Measurements from ENCODE around the gene PRSS27.

Gene PRSS27

DNA sequence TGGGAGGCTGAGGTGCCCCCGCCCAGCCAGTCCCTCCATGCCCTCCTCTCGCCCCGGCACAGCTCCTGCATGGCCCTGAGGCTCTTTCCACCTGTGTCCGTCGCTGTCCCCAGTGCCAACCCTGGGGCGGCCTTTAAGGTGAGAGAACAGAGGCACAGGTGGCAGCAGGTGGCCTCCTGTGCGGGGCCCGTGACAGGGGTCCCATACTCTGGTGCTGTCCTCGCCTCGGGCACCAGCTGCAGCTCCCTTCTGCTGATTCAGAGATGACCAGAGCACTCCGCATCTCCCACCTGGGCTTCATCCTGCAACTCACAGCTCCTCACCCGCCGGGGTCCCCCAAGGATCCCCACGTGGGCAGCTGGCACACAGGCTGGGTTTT is 8.0 kb downstream of the PRSS27 start:
- no peak overlapping the region for H3K4me3 ChIP-seq (ENCODE audit: low read length)
- no peak for TF ChIP-seq ZNF274 (IDR thresholded peaks at IDR 0.05; ENCODE audit: low read depth, low read length)

DNA sequence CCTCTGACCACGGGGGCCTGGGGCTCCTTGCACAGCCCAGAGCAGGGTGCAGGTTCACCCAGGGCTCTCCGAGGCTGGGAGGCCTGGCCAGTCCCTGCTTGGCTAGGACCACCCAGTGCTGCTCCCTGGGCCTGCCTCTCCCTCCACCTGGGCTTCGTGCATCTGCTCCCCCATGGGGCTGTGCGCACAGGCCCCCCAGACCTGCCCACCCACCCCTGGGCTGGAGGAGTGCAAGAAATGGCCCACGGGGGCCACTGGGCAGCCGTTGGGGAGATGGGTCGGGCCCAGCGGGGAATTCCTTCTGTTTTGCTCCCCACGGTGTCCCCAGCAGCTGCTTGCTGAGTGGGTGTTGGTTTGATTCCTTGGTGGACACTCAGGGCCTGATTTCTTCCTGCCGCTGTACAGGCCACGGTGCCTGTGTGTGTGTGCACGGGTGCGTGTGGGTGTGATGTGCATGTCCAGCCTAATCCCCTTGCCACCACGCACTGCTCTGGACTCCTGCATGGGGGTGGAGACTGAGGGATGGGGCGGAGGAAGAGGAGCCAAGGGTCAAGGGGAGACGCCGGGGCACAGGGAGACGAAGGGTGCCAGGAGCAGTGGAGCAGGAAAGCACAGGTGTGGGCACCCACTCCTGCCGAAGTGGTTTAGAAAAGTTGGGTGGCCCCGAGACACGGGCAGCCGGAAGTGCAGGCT is 8.5 kb downstream of the PRSS27 start:
- H3K4me3 ChIP-seq (ENCODE audit: low read length), result no peak overlapping the region
- no peak for TF ChIP-seq ZNF274 (IDR thresholded peaks at IDR 0.05; ENCODE audit: low read depth, low read length)

DNA sequence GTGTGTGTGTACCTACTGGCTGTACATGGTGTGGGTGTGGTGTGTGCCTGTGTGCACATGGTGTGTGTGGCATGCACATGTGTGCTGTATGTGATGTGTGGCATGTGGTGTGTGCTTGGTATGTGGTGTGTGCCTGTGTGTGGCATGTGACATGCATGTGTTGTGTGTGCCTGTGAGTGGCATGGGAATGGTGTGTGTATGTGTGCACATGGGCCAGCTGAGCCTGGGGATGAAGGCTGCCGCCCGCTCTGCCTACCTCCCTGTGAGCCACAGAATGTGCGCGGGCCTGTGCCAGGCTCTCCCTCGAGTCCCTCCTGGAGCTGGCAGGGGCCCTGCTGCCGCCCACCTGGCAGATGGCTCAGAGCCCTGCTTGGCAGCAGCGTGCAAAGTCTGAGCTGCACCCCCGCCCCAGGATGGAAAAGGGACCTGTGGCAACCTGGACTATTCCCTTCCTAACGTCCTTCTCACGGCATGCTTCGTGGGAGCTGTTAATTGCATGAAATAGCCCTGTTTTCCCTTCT is 9.3 kb downstream of the PRSS27 start:
- H3K4me3 ChIP-seq (ENCODE audit: low read length), result no peak overlapping the region
- no peak for TF ChIP-seq ZNF274 (IDR thresholded peaks at IDR 0.05; ENCODE audit: low read depth, low read length)

DNA sequence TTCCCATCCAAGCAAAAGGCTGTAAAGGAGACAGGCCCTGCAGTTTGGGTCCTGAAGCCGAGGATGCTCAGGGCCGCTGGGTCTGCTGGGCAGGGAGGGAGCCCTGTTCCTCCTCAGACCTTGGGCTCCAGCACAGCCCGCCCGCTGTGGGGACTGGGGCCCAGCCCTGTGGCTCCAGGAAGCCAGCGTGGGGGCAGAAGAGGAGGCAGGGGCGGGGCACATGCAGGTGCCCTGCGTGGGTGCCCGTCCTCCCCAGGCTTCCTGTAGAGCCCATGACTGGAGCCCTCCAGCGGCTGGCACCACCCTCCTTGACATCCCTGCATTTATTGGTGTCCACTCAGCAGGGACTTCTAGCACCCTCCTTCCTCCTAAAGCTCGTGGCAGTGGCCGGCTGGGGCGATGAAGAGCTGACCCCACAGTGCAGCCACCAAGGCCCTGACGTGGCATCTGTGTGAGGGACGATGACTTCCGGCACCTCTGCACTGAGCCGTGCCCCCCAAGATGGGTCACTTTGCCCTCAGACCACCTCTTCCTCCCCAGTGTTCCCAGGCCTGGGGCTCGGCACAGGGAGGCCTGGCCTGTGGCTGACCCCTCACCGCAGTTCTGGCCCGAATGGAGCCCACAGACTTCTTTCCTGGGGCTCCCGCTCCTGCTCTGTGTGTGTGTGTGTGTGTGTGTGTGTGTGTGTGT is 9.9 kb downstream of the PRSS27 start:
- no peak for TF ChIP-seq ZNF274 (IDR thresholded peaks at IDR 0.05; ENCODE audit: low read depth, low read length)
- H3K4me3 ChIP-seq (ENCODE audit: low read length), result no peak overlapping the region

DNA sequence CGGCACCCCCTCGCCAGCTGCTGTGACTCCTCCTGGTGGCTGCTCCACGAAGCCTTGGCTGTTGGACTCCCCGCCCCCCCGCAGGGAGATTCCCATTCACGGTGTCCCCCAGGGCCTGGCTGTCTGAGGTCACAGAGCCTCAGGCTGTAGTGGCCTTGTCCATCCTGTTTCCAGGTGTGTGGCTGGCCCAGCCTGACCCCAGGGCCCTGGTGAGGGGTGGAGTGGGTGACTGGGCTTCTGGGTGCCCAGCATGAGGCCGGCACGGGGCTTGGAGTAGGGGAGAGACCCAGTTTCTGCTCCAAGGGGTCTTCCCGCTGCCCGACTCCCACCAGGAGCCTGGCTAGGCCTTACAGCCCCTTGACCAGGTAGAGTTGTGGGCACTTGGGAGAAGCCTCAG is 10.4 kb downstream of the PRSS27 start:
- no peak overlapping the region for H3K4me3 ChIP-seq (ENCODE audit: low read length)
- TF ChIP-seq ZNF274 (IDR thresholded peaks at IDR 0.05; ENCODE audit: low read depth, low read length), result no peak

DNA sequence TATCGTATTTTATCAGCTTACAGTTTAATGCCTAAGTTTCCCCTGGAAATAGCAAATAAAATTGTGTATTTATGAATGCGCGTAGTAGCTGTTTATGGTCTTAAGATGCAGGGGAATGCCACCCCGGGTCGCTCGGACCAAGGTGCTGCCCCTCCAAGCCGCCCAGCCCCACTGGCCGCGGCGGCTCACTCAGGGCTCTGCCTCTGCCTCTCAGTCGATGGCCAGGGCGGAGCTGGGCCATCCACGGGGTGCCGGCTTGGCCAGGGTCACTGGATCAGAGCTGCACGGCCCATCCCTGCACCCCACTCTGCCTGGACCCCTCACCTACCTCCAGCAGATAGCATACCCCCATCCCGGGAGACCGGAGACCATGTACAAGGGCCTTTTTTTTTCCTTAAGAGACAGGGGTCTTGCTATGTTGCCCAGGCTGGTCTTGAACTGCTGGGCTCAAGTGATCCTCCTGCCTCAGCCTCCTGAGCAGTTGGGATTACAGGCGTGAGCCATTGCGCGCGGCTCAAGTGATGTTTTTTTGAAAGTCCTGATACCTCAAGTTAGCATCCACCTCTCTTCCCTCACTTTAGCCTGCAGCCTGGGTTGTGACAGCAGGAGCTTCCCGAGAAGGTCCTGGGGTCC is 11.0 kb downstream of the PRSS27 start:
- TF ChIP-seq ZNF274 (IDR thresholded peaks at IDR 0.05; ENCODE audit: low read depth, low read length), result no peak
- no peak overlapping the region for H3K4me3 ChIP-seq (ENCODE audit: low read length)

DNA sequence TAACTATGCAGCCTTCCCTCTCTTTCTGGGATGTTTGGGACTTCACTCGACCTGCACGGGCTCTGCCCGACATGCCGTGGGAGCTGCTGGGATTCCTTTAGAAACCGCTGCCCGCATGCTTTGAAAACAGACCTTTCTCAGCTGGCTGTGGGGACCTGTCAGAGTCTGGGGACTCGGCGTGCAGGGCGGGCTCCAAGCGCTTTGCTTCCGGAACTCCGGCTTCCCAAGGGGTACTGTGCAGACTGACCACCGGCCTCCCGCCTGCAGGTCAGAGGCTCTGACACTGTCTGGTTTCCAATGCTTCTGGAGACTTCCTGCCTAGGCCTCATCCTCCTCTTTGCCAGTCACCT is 11.8 kb downstream of the PRSS27 start:
- no peak overlapping the region for H3K4me3 ChIP-seq (ENCODE audit: low read length)
- no peak for TF ChIP-seq ZNF274 (IDR thresholded peaks at IDR 0.05; ENCODE audit: low read depth, low read length)

DNA sequence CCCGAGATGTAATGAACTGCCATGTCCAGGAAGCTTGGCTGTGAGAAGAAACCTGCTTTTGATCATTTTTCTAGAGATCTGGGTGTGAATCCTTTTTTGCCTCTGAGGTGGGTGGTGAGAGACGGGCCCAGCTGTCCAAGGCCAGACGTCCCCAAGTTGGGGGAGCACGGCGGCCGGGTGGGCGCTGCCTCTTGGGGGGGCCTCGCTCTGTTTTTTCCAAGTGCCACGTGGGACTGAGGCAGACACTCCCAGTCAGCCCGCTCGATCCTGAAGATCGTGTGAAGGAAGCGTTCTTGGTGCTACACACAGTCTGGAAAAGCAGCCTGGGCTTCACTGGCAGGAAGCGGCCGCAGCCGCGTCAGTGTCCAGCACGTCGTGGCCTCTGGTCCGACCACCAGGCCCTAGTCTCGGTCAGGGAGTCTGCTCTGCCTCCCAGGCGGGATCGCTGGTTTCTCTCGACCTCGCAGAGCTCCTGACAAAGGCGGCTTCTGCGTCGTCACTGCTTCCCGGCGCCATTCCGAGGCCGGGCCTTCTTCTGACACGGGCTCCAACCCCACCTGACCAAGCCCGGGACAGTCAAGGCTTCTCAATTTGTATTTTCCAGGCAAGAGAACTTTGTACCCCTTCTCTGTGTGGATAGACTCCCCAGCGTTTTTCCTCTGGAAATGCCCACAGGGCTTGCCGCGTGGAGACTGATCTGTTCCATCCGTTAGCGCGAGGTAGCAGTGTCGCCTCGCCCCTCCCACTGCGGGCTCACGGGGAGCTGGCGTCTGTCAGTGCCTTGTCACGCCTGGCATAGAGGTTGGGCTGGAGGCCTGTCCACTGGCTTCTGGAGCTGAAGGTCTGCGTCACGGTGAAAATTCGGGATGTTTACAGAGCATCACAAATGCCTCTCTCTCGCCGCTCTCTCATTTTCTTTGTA is 12.4 kb downstream of the PRSS27 start:
- TF ChIP-seq ZNF274 (IDR thresholded peaks at IDR 0.05; ENCODE audit: low read depth, low read length), result no peak

DNA sequence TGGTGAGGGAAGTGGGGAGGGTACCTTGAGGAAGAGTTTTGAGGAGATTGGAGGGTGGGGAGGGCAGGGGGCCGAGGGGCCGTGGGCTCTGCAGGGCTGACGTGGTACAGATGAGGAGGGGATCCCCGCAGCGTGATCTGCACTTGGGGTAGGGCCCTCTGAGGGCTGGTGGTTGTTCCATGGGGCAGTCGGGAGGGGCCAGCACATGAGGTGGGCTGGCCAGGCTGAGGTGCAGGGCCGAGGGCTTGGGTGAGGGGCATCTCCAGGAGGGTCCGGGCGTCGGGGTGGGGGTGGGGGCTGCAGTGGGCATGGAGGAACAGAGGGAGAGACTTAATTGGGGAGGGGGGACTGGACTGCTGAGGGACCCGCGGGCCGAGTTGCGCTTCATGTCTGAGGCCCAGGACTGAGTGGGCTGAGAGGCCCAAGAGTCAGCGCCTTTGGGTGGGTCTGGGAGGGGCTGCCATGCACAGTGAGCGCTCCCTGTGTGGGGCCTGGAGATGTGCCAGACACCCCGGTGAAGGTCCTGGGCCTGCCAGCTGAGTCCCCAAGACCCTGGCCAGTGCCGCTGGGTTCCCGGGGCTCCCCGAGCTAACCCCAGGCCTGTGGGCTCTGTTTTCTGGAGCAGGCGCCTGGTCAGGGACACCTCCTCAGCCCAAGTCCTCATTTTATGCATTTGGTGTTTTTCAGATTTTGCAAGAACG is 13.3 kb downstream of the PRSS27 start:
- H3K4me3 ChIP-seq (ENCODE audit: low read length), result no peak overlapping the region
- no peak for TF ChIP-seq ZNF274 (IDR thresholded peaks at IDR 0.05; ENCODE audit: low read depth, low read length)

More for the DNA sequence above, 12.4 kb downstream of the PRSS27 start:
- H3K4me3 ChIP-seq (ENCODE audit: low read length), result no peak overlapping the region

DNA sequence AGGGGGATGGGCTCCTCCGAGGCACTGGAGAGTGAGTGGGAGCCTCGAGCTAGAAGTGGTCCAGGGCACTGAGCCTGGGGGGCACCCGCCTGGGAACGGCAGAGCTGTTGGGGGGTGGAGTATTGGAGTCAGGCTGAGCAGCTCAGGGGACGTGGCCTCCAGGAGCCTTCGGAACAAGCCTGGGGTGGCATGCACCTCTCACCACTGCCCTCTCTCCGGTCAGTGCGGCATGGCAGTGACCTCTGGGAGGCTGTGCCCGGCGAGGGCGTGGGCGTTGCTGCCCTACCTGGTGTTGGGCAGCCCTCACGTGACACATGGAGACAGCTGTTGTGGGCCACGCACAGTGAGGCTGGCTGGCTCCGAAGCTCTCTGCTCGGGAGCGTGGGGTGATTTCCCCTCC is 13.9 kb downstream of the PRSS27 start:
- no peak overlapping the region for H3K4me3 ChIP-seq (ENCODE audit: low read length)
- no peak for TF ChIP-seq ZNF274 (IDR thresholded peaks at IDR 0.05; ENCODE audit: low read depth, low read length)

DNA sequence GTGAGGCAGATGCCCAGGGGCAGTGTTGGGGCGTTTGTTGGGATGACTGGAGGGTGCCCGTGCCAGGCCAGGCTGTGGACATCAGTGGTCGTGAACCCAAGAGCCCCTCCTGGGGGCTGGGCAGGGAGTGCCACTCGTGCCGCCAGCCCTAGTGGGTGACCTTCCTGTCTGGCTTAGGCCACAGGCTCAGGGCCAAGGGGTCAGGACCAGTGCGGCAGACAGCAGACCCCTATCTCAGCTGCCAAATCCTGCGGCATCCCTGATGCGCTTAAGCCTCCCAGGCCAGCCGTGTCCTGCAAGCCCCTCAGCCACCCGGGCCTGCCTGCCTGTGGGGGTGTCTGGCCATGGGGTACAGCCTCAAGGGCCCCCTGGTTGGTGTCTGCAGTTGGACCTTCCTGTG is 14.7 kb downstream of the PRSS27 start:
- no peak for TF ChIP-seq ZNF274 (IDR thresholded peaks at IDR 0.05; ENCODE audit: low read depth, low read length)
- H3K4me3 ChIP-seq (ENCODE audit: low read length), result no peak overlapping the region

DNA sequence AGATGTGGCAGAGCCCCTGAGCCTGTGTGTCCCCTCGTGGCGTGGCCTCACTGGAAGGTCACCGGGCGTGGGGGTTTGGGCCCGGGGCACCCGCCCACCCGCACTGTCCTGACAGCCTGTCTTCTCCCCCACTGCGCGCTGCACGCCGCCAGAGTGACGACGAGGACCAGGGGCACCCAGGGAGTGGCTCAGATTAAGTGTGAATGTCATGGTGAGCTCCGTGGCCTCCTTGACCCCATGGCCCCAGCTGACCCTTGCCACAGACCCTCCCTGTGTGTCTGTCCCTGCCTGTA is 15.1 kb downstream of the PRSS27 start:
- no peak overlapping the region for H3K4me3 ChIP-seq (ENCODE audit: low read length)
- TF ChIP-seq ZNF274 (IDR thresholded peaks at IDR 0.05; ENCODE audit: low read depth, low read length), result no peak

DNA sequence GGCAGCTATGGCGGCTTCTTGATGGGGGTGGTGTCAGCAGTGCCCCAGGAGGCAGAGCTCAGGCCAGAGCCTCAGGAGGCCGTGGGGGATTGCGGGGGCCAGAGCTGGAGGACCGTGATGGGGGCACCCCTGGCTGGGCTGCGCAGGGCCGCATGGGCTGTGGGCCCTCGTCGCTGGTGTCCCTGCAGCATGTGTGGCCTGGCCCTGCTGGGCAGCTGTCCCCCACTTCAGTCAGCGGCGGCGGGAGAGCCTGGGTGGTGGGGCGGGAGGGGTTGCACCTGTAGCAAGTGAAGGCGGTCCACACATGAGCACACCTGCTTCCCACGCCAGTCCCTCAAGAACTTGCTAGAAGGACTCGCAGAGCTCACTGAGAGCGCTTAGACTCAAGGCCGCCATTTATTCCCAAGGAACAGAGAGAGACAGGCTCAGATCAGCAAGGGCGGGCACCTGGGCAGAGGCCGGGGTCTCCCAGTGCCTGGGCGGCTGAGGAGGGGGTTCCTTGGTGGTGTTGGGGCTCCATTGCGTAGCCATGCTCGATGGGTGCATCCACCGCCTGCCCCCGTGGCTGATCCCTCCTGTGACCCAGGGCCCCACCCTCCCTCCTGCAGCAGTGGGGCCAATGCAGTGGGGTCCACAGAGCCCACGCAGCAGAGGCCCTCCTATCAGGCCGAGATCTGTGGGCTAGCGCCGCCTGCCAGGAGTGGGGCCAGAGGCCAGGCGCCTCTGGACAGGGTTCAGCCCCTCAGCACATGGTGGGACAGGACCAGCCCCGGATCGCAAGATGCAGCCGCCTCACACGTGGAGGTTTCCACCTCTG is 15.7 kb downstream of the PRSS27 start:
- no peak for TF ChIP-seq ZNF274 (IDR thresholded peaks at IDR 0.05; ENCODE audit: low read depth, low read length)
- no peak overlapping the region for H3K4me3 ChIP-seq (ENCODE audit: low read length)
